ENCODE measurements around the gene ABCB1.

DNA sequence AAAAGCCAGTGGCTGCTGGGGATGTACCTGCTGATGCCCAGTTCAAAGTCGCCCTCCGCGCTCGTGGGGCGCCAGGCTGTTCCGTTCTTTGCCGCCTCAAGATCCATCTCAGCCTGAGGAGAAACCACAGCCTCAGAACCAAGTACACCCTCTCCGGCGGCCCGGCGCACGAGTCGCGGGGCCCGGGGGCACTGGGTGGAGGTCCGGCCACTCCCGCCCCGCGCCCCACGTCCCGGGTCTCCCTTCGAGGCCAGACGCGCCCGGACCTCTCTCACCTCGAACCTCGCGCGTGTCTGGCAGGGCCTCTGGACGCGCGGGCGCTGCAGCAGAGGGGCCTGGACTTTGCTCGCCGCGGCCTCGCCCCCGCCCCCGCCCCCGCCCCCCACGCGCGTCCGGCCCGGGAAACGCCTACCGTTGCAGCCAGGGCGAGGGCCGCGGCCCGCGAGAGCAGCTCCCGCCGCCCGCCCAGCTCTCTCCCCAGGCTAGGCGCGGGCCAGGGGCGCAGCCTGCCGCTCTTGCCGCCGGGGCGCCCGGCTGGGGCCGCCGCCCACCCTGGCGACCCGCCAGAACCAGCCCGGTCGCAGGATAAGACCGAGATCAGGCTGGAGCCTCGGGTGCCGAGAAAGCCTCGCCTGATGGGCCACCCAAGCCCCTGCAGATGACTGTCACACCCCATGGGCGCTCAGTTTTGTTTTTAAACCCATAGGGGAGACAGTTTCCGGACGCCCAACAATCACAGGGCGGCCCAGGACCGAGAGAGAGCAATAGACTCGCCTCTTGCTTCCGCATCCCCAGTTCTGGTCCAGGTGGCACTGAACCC is 125.1 kb downstream of the ABCB1 start, which contains the start of gene ABCB4:
- TF ChIP-seq TEAD4 (IDR thresholded peaks at IDR 0.05) (no peak), TAF1 (IDR thresholded peaks at IDR 0.05; ENCODE audit: low read depth) (no peak)
- TF ChIP-seq, protein P1, sequence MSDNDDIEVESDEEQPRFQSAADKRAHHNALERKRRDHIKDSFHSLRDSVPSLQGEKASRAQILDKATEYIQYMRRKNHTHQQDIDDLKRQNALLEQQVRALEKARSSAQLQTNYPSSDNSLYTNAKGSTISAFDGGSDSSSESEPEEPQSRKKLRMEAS (IDR thresholded peaks at IDR 0.05), result no peak

Data from Ishikawa (cell line).